HG03442 (cell line): ENCODE measurements around the gene SHKBP1.
"Not testable (repeated sequence)": the region's sequence is repeated elsewhere in the genome, so short reads cannot be mapped to it uniquely, and the experiment has no call there.

Source experiments
- ATAC-seq: cut with Tn5 transposase; IDR thresholded peaks from one replicate; pipeline ENCODE4 v1.9.1; 2021; ENCODE audit warnings: mild to moderate bottlenecking, moderate library complexity; ENCODE audit not compliant: unreplicated experiment

SHKBP1 gene

DNA sequence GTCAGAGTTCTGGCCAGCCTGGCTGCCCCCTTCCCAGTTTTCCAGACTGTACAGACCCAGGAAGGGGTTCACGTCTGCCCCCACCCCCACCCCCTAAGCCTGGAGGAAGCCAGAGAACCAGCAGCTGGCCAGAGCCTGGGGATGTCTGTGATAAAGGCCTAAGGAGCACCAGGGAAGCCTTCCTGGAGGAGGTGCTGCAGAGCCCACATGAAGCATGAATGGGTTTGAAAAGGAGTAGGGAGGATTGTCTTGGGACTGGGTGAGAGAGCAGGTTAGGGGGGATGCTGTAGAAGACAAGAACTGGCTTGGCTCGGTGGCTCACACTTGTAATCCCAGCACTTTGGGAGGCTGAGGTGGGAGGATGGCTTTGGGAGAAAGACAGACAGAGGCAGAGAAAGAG lies 5.8 kb downstream of the SHKBP1 start:
- no peak for ATAC-seq

- no peak for ATAC-seq
Observed at GRCh38 chr19:40583283-40583682, 6.6 kb downstream of the SHKBP1 start.

- no peak for ATAC-seq
Observed at GRCh38 chr19:40584007-40584406, 7.3 kb downstream of the SHKBP1 start.

DNA sequence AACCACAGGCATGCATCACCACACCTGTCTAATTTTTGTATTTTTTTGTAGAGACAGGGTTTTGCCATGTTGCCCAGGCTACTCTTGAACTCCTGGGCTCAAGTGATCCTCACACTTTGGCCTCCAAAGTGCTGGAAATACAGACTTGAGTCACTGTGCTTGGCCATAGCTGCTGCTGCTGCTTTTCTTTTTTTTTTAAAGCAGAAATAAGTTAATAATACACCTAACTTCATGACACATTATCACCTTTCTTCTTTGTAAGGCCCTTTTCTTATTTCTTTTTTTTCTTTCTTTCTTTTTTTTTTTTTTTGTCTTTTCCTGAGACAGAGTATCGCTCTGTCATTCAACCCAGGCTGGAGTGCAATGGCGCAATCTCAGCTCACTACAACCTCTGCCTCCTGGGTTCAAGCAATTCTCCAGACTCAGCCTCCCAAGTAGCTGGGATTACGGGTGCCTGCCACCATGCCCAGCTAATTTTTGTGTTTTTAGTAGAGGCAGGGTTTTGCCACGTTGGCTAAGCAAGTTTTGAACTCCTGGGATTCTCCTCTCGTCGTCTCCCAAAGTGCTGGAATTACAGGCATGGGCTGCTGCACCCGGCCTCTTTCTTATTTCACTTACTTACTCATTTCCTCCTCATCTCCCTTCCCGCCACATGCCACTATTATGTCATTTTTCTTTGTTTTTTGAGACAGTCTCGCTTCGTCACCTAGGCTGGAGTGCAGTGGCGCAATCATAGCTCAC lies 8.7 kb downstream of the SHKBP1 start:
- no peak for ATAC-seq

GRCh38 chr19:40585982-40586422 lies 9.3 kb downstream of the SHKBP1 start:
- no peak for ATAC-seq

- no peak for ATAC-seq
Observed at GRCh38 chr19:40586611-40587010, 9.9 kb downstream of the SHKBP1 start.

DNA sequence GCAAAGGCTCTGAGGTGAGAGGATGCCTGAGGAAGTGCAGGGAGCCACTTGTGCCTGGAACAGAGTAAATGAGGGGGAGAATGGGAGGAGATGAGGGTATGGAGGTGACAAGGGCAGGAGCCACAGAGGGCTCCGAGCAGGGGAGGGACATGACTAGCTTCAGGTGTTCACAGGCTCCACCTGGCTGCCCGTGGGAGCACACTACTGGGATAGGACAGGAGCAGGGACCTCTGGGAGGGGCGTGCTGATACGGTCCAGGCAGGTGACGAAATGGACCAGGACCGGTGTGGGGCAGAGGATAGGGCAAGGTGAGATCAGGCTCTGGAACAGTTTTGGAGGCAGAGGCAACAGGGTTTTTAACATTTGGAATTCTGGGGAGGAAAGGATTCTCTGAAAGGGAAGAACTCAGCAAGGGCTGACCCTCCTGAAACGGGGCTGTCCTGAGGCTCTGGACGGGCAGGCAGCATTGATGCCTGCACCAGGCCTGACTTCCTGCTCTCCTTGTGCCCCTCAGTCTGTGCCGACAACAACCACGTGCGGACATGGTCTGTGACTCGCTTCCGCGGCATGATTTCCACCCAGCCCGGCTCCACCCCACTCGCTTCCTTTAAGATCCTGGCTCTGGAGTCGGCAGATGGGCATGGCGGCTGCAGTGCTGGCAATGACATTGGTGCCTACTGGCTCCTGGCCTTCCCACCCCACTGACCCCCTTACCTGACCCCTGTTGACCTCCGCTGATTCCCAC lies 11.6 kb downstream of the SHKBP1 start:
- no peak for ATAC-seq

DNA sequence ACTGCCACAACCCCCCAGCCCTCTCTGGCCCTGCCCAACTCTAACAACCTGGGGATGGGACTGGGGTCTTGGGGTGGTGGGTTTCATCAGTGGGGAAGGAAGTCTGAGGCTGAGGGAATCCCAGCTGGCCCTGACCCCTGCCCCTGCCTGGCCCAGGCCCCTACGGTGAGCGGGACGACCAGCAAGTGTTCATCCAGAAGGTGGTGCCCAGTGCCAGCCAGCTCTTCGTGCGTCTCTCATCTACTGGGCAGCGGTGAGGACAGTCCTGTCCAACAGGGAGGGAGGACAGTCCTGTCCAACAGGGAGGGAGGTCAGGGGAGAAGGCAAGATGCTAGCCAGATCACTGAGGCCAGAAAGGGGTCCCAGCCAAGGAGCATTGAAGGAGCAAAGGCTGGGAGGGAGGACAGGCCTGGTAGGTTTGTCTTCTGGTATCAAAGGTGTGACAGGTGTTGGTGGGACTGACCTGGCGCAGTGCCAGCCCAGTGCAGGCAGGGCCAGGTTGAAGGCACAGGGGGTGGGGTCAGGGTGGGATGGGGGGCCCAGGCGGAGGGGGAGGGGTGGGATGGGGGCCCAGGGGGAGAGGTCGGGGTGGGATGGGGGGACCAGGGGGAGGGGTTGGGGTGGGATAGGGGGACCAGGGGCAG lies 12.4 kb downstream of the SHKBP1 start:
- ATAC-seq, result no peak

DNA sequence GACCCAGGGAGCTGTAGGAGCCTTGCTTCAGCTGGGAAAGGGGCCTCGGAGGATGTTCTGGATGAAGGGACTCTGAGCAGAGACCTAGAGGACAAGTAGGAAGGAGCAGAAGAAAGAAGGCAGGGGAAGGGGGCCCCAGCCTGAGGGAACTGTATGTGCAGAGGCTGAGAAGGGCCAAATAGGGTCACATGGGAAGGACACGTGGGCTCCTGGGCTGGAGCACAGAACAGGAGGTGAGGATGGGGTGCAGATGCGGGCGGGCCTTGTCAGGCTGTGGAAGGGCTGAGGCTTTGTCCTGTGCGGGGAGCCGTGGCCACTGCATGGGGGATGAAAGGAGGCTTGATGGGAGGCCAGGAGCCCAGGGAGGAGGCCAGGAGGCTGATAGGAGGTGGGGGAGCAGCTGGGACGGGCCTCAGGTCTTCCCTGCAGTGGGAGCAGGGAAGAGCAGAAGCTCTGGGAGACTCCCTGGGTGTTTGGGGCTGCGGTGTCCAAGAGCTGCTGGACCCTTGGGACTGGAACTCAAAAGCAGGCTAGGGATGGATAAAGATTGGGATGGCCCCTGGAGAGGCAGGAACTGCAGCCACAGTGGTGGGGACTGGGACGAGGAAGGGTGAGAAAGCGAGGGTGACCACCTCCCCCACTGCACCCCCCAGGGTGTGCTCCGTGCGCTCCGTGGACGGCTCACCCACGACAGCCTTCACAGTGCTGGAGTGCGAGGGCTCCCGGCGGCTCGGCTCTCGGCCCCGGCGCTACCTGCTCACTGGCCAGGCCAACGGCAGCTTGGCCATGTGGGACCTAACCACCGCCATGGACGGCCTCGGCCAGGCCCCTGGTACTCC lies 13.1 kb downstream of the SHKBP1 start:
- no peak for ATAC-seq

GRCh38 chr19:40590464-40591265 lies 14.0 kb downstream of the SHKBP1 start:
- no peak for ATAC-seq

- ATAC-seq, result not testable (repeated sequence)
Observed at GRCh38 chr19:40591724-40592123, 15.1 kb downstream of the SHKBP1 start.

DNA sequence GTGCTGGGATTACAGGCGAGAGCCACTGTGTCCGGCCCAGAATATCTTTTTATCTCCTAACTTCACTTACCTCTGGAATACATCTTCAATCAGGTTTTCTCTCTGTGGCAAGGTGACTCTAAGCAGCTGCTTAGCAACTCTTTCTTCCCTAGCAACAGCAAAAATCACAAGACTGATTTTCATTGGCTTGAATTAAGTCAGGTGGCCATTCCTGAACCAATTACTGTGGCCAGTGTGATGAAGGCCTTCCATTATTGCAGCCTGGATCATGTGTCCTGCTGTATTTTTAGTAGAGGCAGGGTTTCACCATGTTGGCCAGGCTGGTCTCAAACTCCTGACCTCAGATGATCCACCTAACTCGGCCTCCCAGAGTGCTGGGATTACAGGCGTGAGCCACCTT lies 15.5 kb downstream of the SHKBP1 start:
- no peak for ATAC-seq

- ATAC-seq, result no peak
Observed at GRCh38 chr19:40594255-40594654, 17.6 kb downstream of the SHKBP1 start.

GRCh38 chr19:40594657-40595091 lies 18.0 kb downstream of the SHKBP1 start:
- no peak for ATAC-seq

GRCh38 chr19:40596608-40597328 lies 20.1 kb downstream of the SHKBP1 start:
- ATAC-seq, result no peak

GRCh38 chr19:40597329-40597838 lies 20.7 kb downstream of the SHKBP1 start:
- no peak for ATAC-seq

DNA sequence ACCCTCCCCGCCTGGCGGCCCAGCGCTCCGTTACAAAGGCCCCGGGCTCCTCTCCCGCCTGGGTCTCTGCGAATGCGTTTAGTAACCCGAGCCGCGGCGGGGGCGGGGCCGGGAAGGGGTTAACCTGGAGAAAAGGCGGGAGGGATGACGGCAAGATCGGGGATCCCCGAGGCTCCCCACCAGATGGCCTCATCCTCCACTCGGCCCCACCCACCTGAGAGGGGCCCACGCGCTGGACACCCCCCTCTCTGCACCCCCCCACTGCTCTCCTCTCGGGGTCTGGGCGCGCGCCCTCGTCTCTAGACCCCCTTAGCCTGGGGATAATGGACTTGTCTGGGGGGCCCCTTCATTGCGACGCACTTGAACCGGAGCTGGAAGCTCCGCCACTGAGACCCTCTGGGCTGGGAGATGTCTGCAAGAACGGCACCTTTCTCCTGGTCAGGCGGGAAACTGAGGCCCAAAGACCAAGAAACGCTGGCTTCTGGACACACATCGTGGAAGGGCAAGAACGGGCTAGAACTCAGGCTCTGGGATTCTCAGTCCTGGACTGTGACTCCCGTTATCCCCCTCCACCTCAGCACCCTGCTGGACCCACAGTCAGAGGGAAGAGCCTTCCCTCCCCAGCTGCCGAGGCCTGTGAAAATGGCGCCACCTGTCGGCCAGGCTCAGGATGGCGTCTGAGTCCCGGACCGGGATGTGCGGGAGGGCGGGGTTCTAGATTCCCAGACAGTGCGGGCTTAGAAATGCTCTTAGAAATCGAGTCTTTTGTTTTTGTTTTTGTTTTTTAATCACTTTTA lies 21.6 kb downstream of the SHKBP1 start:
- no peak for ATAC-seq

DNA sequence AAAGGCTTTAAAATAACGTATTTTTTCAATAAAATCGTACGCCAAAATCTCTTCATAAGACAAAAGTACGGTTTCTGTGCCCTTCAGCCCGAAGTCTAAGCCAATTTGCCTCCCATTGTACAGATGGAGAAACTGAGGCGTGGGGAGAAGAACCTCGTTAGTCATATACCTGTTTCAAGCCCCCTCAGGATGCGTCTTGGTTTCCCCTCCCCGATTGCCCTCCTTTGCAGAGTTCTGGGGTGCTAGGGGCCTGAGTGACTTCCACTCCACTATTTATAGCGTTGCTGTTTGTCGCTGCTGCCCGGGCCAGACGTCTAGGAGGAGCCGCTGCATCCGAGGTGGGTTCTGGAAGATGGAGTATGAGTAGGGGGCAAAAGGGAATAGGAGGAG lies 22.2 kb downstream of the SHKBP1 start:
- no peak for ATAC-seq
